A673 (cell line): ENCODE measurements around the gene KLF4. TPM values are rescaled to one million over a fixed set of nuclear protein-coding genes. Genes with fewer than 3 reads are reported as not detected.
"Not testable (repeated sequence)": the region's sequence is repeated elsewhere in the genome, so short reads cannot be mapped to it uniquely, and the experiment has no call there.

Experiments
- BruUV-seq: library from RNA; stranded (reverse); fragments of 400-500 nt; replicated peaks from 2 replicates; lab custom pipeline; 2021; lab: Mats Ljungman, UMichigan
- CTCF ChIA-PET: fragments of 300-600 bp; sonication (Branson Sonifier 250); formaldehyde crosslinking; loops from one replicate; lab custom pipeline; 2022; ENCODE audit warnings: antibody characterized with exemption; lab: Charles Lee
- POLR2A ChIA-PET: fragments of 300-600 bp; sonication (Branson Sonifier 250); formaldehyde crosslinking; loops from one replicate; lab custom pipeline; 2022; ENCODE audit warnings: antibody characterized with exemption; ENCODE audit not compliant: low non-redundant PET; lab: Charles Lee
- DNase-seq: peaks from one replicate; pipeline ENCODE4 v3.0.0-alpha.2; 2015; ENCODE audit warnings: low spot score
- H3K27ac ChIP-seq: fragments of 200-600 bp; sonication (generic); 2 replicates; pipeline ENCODE4 v1.5.1; 2016; ENCODE audit warnings: mixed run types, low read depth, mild to moderate bottlenecking, mixed read lengths, antibody characterized with exemption, low read length; ENCODE audit not compliant: poor library complexity, severe bottlenecking
- H3K27me3 ChIP-seq: fragments of 200-600 bp; sonication (generic); replicated peaks from 2 replicates; pipeline ENCODE4 v1.6.1; 2017; ENCODE audit warnings: mixed run types, low read depth, mild to moderate bottlenecking, mixed read lengths, antibody characterized with exemption, low read length; ENCODE audit not compliant: insufficient read depth, poor library complexity
- H3K36me3 ChIP-seq: fragments of 200-600 bp; sonication (generic); 2 replicates; pipeline ENCODE4 v1.6.1; 2016; ENCODE audit warnings: mixed run types, mild to moderate bottlenecking, mixed read lengths, antibody characterized with exemption, low read length; ENCODE audit not compliant: insufficient read depth, poor library complexity, severe bottlenecking
- H3K4me1 ChIP-seq: fragments of 200-600 bp; sonication (generic); 2 replicates; pipeline ENCODE4 v1.6.1; 2017; ENCODE audit warnings: mixed run types, mild to moderate bottlenecking, mixed read lengths, antibody characterized with exemption, low read length; ENCODE audit not compliant: insufficient read depth, poor library complexity, severe bottlenecking
- H3K4me3 ChIP-seq: fragments of 200-600 bp; sonication (generic); 2 replicates; pipeline ENCODE4 v1.5.1; 2016; ENCODE audit warnings: low read depth, mixed run types, mild to moderate bottlenecking, mixed read lengths, low read length; ENCODE audit not compliant: poor library complexity, severe bottlenecking
- H3K9me3 ChIP-seq: fragments of 200-600 bp; sonication (generic); 2 replicates; pipeline ENCODE4 v1.6.1; 2016; ENCODE audit warnings: mixed run types, low read depth, mild to moderate bottlenecking, mixed read lengths, antibody characterized with exemption, low read length; ENCODE audit not compliant: poor library complexity, severe bottlenecking
- EZH2 ChIP-seq: fragments of 200-600 bp; sonication (generic); IDR thresholded peaks from 2 replicates; pipeline ENCODE4 v1.6.1; 2017; ENCODE audit warnings: borderline replicate concordance, low read depth, mild to moderate bottlenecking, mixed read lengths, antibody characterized with exemption, low read length; ENCODE audit not compliant: poor library complexity, severe bottlenecking
- intact Hi-C: fragments of 100-400 bp; cut with micrococcal nuclease; formaldehyde crosslinking; loops from one replicate; pipeline ENCODE4 v1.10.0; 2022; ENCODE audit not compliant: unreplicated experiment
- total RNA-seq: library from RNA; stranded (reverse); gene quantifications from 2 replicates; pipeline ENCODE4 v1.2.3, GENCODE V29; 2021
- TF ChIP-seq, protein P1 (sequence below): fragments of 300-800, 200-600 bp; sonication (generic); conservative IDR thresholded peaks from 2 replicates; pipeline ENCODE4 v1.5.1; 2017; ENCODE audit warnings: low read depth, mild to moderate bottlenecking, antibody characterized with exemption, low read length, moderate library complexity, mixed read lengths

Gene KLF4
- total RNA-seq, 1 experiment from 2014 or later = 0.49 TPM

GRCh38 chr9:107504585-107505455, 15.3 kb upstream of the KLF4 start:
- CTCF ChIA-PET = no interaction called here
- POLR2A ChIA-PET = no interaction called here
- Histone ChIP-seq H3K9me3 (no peaks in the 10 kb centered on the region), H3K36me3 (no peaks in the 10 kb centered on the region), H3K27ac (no peak overlapping the region), H3K27me3 (no peaks in the 10 kb centered on the region), H3K4me3 (no peak overlapping the region), H3K4me1 (no peaks in the 10 kb centered on the region)
- TF ChIP-seq, protein P1, sequence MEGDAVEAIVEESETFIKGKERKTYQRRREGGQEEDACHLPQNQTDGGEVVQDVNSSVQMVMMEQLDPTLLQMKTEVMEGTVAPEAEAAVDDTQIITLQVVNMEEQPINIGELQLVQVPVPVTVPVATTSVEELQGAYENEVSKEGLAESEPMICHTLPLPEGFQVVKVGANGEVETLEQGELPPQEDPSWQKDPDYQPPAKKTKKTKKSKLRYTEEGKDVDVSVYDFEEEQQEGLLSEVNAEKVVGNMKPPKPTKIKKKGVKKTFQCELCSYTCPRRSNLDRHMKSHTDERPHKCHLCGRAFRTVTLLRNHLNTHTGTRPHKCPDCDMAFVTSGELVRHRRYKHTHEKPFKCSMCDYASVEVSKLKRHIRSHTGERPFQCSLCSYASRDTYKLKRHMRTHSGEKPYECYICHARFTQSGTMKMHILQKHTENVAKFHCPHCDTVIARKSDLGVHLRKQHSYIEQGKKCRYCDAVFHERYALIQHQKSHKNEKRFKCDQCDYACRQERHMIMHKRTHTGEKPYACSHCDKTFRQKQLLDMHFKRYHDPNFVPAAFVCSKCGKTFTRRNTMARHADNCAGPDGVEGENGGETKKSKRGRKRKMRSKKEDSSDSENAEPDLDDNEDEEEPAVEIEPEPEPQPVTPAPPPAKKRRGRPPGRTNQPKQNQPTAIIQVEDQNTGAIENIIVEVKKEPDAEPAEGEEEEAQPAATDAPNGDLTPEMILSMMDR = no peak
- TF ChIP-seq EZH2 = no peak
- BruUV-seq = no TSS peak
- intact Hi-C loops = no loop called here
- no peak for DNase-seq

- H3K27ac ChIP-seq = no peak overlapping the region
- intact Hi-C loops = no loop called here
- ChIA-PET CTCF (no interaction called here), POLR2A (no interaction called here)
- H3K36me3 ChIP-seq = no peaks in the 10 kb centered on the region
- TF ChIP-seq, protein P1 = no peak
- no peak for TF ChIP-seq EZH2
- no peak overlapping the region for H3K4me3 ChIP-seq
- no peaks in the 10 kb centered on the region for H3K4me1 ChIP-seq
- H3K9me3 ChIP-seq = no peaks in the 10 kb centered on the region
- no TSS peak for BruUV-seq
- H3K27me3 ChIP-seq = peaks cover 4% of the 10 kb centered on the region
- DNase-seq = no peak
Observed at GRCh38 chr9:107502464-107502863, 12.9 kb upstream of the KLF4 start.

- BruUV-seq, H3K36me3 ChIP-seq, intact Hi-C loops, H3K4me3 ChIP-seq, DNase-seq, H3K9me3 ChIP-seq, H3K27ac ChIP-seq, H3K27me3 ChIP-seq, H3K4me1 ChIP-seq, POLR2A ChIA-PET, CTCF ChIA-PET: not testable (repeated sequence)
Observed at GRCh38 chr9:107500421-107501200, 11.0 kb upstream of the KLF4 start.
